ENCODE measurements around the gene ABCB4. TPM values are rescaled to one million over a fixed set of nuclear protein-coding genes. Genes with fewer than 3 reads are reported as not detected.

The ABCB4 gene
- total RNA-seq, 1 donor, result 0.81 TPM

- no peak overlapping the region for H3K4me3 ChIP-seq (ENCODE audit: low read depth, low read length)
- no peak for DNase-seq (ENCODE audit: low read depth)
- TF ChIP-seq CTCF (IDR thresholded peaks at IDR 0.05; ENCODE audit: insufficient read depth, low read length), result no peak
Measured at GRCh38 chr7:87511510-87511909, 36.0 kb upstream of the ABCB4 start.

GRCh38 chr7:87510411-87510875 is 35.0 kb upstream of the ABCB4 start:
- no peak for TF ChIP-seq CTCF (IDR thresholded peaks at IDR 0.05; ENCODE audit: insufficient read depth, low read length)
- H3K4me3 ChIP-seq (ENCODE audit: low read depth, low read length), result no peak overlapping the region
- no peak for DNase-seq (ENCODE audit: low read depth)

GRCh38 chr7:87507446-87507845 is 32.0 kb upstream of the ABCB4 start:
- H3K4me3 ChIP-seq (ENCODE audit: low read depth, low read length), result no peak overlapping the region
- no peak for DNase-seq (ENCODE audit: low read depth)
- TF ChIP-seq CTCF (IDR thresholded peaks at IDR 0.05; ENCODE audit: insufficient read depth, low read length), result no peak

- no peak overlapping the region for H3K4me3 ChIP-seq (ENCODE audit: low read depth, low read length)
- peak; percentile 31 for DNase-seq (ENCODE audit: low read depth)
- TF ChIP-seq CTCF (IDR thresholded peaks at IDR 0.05; ENCODE audit: insufficient read depth, low read length), result peak; percentile 29
Measured at GRCh38 chr7:87506246-87507180, 31.0 kb upstream of the ABCB4 start.

GRCh38 chr7:87505557-87506245 is 30.2 kb upstream of the ABCB4 start:
- DNase-seq (ENCODE audit: low read depth), result no peak
- no peak for TF ChIP-seq CTCF (IDR thresholded peaks at IDR 0.05; ENCODE audit: insufficient read depth, low read length)
- no peak overlapping the region for H3K4me3 ChIP-seq (ENCODE audit: low read depth, low read length)

- no peak overlapping the region for H3K4me3 ChIP-seq (ENCODE audit: low read depth, low read length)
- DNase-seq (ENCODE audit: low read depth), result no peak
- no peak for TF ChIP-seq CTCF (IDR thresholded peaks at IDR 0.05; ENCODE audit: insufficient read depth, low read length)
Measured at GRCh38 chr7:87505122-87505521, 29.6 kb upstream of the ABCB4 start.
